ENCODE results near the gene FLOT1.

- TF ChIP-seq CTCF (conservative IDR thresholded peaks at IDR 0.05; ENCODE audit: low read length) (no peak), EZH2phosphoT487 (IDR thresholded peaks at IDR 0.05; ENCODE audit: borderline replicate concordance, low read depth, low read length) (no peak)
These were observed 17.2 kb upstream of the FLOT1 start for GRCh38 chr6:30759575-30760239.
